Osteocyte (in vitro differentiated cells): ENCODE results near the gene TOR2A. TPM values are rescaled to one million over a fixed set of nuclear protein-coding genes. Genes with fewer than 3 reads are reported as not detected.

Source experiments
- DNase-seq: peaks from one replicate; pipeline ENCODE4 v3.0.0; 2021; ENCODE audit warnings: mixed read lengths; ENCODE audit not compliant: unreplicated experiment; ENCODE audit errors: extremely low spot score
- H3K27ac Mint-ChIP-seq: one replicate; pipeline ENCODE4 v1.8.0; 2021; ENCODE audit warnings: mild to moderate bottlenecking, mixed read lengths; ENCODE audit not compliant: unreplicated experiment
- H3K27me3 Mint-ChIP-seq: one replicate; pipeline ENCODE4 v1.8.0; 2021; ENCODE audit warnings: mixed read lengths; ENCODE audit not compliant: unreplicated experiment
- H3K36me3 Mint-ChIP-seq: one replicate; pipeline ENCODE4 v1.8.0; 2021; ENCODE audit warnings: mixed read lengths; ENCODE audit not compliant: unreplicated experiment
- H3K4me1 Mint-ChIP-seq: one replicate; pipeline ENCODE4 v1.8.0; 2021; ENCODE audit warnings: mixed read lengths; ENCODE audit not compliant: unreplicated experiment
- H3K4me3 Mint-ChIP-seq: one replicate; pipeline ENCODE4 v1.8.0; 2021; ENCODE audit warnings: mild to moderate bottlenecking, moderate library complexity, mixed read lengths; ENCODE audit not compliant: unreplicated experiment
- H3K9me3 Mint-ChIP-seq: one replicate; pipeline ENCODE4 v1.8.0; 2021; ENCODE audit warnings: mixed read lengths; ENCODE audit not compliant: unreplicated experiment
- CTCF ChIP-seq: fragments of 200-600 bp; sonication (generic); IDR thresholded peaks from 2 replicates; pipeline ENCODE4 v1.5.0; 2021; ENCODE audit warnings: antibody characterized with exemption, mild to moderate bottlenecking, moderate library complexity
- total RNA-seq: library from RNA; stranded (reverse); gene quantifications from 2 replicates; pipeline ENCODE4 v1.2.1, GENCODE V29; 2021

The TOR2A gene
- total RNA-seq, 1 donor from 2014 or later = 9.3 TPM

DNA sequence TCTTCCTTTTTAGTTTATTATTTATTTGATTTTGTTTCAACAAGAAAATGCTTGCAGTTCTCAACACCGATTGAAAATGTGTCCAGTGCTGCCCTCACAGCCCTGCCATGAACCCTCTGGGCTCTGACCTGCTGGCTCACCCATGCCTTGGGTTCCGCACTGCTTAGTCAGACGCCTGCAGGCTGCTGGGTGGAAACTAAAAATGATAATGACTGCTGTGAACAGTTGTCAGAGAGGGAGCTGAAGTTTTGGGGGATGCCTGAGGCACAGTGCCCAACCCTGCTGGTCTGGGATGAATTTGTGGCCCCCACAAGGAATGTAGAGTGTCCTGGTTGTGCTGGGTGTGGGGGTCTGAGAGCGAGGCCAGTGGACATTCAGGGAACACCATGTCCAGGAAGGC lies 50.5 kb downstream of the TOR2A start:
- H3K27ac Mint-ChIP-seq = peak overlapping the region; percentile 95
- TF ChIP-seq CTCF = no peak
- no peaks in the 10 kb centered on the region for H3K9me3 Mint-ChIP-seq
- DNase-seq = no peak
- H3K4me3 Mint-ChIP-seq = peak overlapping the region; percentile 23
- no peaks in the 10 kb centered on the region for H3K27me3 Mint-ChIP-seq
- peaks cover 35% of the 10 kb centered on the region for H3K4me1 Mint-ChIP-seq
- H3K36me3 Mint-ChIP-seq = peaks cover 37% of the 10 kb centered on the region

- Mint-ChIP-seq H3K27ac (peak overlapping the region; percentile 95), H3K4me1 (peaks cover 35% of the 10 kb centered on the region), H3K36me3 (peaks cover 39% of the 10 kb centered on the region), H3K27me3 (no peaks in the 10 kb centered on the region), H3K4me3 (no peak overlapping the region), H3K9me3 (no peaks in the 10 kb centered on the region)
- TF ChIP-seq CTCF = no peak
- DNase-seq = no peak
Observed at GRCh38 chr9:127683723-127684122, 51.4 kb downstream of the TOR2A start.

DNA sequence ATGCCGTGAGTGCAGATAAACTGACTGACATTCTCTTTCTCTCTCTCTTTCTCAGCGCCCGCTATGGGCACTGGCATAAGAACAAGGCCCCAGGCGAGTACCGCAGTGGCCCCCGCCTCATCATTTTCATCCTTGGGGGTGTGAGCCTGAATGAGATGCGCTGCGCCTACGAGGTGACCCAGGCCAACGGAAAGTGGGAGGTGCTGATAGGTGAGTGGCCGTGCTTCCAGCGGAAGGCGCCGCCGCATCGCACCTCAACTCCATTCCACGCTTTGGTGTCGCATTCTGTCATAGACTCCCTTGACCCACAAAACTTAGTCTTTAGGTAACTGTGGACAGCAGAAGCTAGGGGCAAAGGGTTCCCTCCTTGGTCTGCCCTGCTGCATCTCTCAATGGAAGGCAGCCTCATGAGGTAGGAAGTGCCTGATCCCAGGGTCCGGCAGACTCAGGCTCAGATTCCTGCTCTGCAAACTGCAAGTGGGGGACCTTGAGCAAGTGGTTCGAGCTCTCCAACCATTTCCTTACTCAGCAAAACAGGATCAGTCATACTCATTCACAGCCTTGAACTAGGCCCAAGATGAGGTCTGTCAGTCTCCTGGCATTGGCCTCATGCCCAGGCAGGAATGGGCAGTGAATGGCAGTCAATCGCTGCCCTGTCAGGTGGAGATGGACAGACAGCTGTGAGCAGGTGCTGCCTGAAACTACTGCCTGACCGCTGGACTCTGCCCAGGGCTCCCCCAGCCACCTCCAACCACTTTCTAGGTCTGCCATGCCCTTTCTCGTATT lies 52.5 kb downstream of the TOR2A start:
- peak overlapping the region; percentile 95 for H3K27ac Mint-ChIP-seq
- peaks cover 35% of the 10 kb centered on the region for H3K4me1 Mint-ChIP-seq
- no peak for TF ChIP-seq CTCF
- H3K27me3 Mint-ChIP-seq = no peaks in the 10 kb centered on the region
- peaks cover 43% of the 10 kb centered on the region for H3K36me3 Mint-ChIP-seq
- no peak for DNase-seq
- no peaks in the 10 kb centered on the region for H3K9me3 Mint-ChIP-seq
- H3K4me3 Mint-ChIP-seq = no peak overlapping the region

Other genes with a start within 250 kb of the TOR2A start
- 44.9 and 46.5 TPM in 2 replicates for gene STXBP1, start 123.0 kb downstream of the TOR2A start, total RNA-seq
- 0.24 TPM in 1 of 2 replicates, not detected in the other for gene CFAP157, start 28.3 kb downstream of the TOR2A start, total RNA-seq
- 10.6 and 10.7 TPM in 2 replicates for gene PTRH1, start 19.6 kb downstream of the TOR2A start, total RNA-seq
- not detected in 2 replicates for gene TTC16, start 19.2 kb downstream of the TOR2A start, total RNA-seq
- gene SH2D3C, start 43.4 kb upstream of the TOR2A start, total RNA-seq = 19.3 and 20.4 TPM in 2 replicates
- gene CDK9, start 50.7 kb upstream of the TOR2A start, total RNA-seq = 78.0 and 78.5 TPM in 2 replicates
- gene FPGS, start 67.6 kb upstream of the TOR2A start, total RNA-seq = 58.7 and 65.1 TPM in 2 replicates
- gene ENG, start 119.4 kb upstream of the TOR2A start, total RNA-seq = 140 and 143 TPM in 2 replicates
- 57.6 and 65.8 TPM in 2 replicates for gene AK1, start 142.4 kb upstream of the TOR2A start, total RNA-seq
- 73.4 and 77.0 TPM in 2 replicates for gene ST6GALNAC6, start 164.3 kb upstream of the TOR2A start, total RNA-seq
- 21.4 and 25.1 TPM in 2 replicates for gene ST6GALNAC4, start 181.7 kb upstream of the TOR2A start, total RNA-seq
- 2.6 and 2.9 TPM in 2 replicates for gene PIP5KL1, start 195.5 kb upstream of the TOR2A start, total RNA-seq
- 29.2 and 31.6 TPM in 2 replicates for gene DPM2, start 202.6 kb upstream of the TOR2A start, total RNA-seq
- 39.4 and 41.4 TPM in 2 replicates for gene EEIG1, start 245.7 kb upstream of the TOR2A start, total RNA-seq